ENCODE measurements around the gene BHLHE23. TPM values are rescaled to one million over a fixed set of nuclear protein-coding genes. Genes with fewer than 3 reads are reported as not detected.

The BHLHE23 gene
- total RNA-seq, 6 donors from 2014 or later, result not detected

DNA sequence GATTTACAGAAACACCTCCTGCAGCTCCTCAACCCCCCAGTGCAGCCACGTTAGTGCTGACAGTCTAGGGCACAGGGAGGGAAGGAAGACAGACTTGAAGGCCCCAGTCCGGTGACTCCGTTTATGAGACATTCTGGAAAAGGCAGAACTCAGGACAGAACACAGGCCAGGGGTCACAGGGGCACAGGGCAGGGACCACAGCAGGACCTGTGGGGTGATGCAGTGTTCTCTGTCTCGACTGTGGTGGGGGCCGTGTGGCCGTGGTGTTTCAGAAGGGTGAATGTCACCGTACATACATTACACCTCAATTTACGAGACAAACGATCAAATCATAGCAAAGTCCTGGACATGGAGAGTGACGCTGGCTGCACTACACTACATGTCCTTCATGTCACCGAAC, 11.3 kb downstream of the BHLHE23 start:
- no peaks in the 10 kb centered on the region for H3K4me1 ChIP-seq
- H3K36me3 ChIP-seq, result no peaks in the 10 kb centered on the region
- no peaks in the 10 kb centered on the region for H3K9me3 ChIP-seq
- H3K27me3 ChIP-seq, result peaks cover 0 to 16% (median 2%) of the 10 kb centered on the region in 4 donors
- no peak overlapping the region for H3K27ac ChIP-seq
- DNase-seq, result no peak
- TF ChIP-seq CTCF (IDR thresholded peaks at IDR 0.05), result no peak
- no peak for TF ChIP-seq POLR2A (IDR thresholded peaks at IDR 0.05)
- TF ChIP-seq POLR2AphosphoS5 (IDR thresholded peaks at IDR 0.05), result no peak
- TF ChIP-seq EP300 (IDR thresholded peaks at IDR 0.05), result no peak
- whole genome bisulfite sequencing, 2 donors, result 51 to 65% methylated on average over 9 to 11 of the region's 11 CpGs
- no peak for ATAC-seq (ENCODE audit: low FRiP score in 2 of 2)
- H3K4me3 ChIP-seq, result no peak overlapping the region

DNA sequence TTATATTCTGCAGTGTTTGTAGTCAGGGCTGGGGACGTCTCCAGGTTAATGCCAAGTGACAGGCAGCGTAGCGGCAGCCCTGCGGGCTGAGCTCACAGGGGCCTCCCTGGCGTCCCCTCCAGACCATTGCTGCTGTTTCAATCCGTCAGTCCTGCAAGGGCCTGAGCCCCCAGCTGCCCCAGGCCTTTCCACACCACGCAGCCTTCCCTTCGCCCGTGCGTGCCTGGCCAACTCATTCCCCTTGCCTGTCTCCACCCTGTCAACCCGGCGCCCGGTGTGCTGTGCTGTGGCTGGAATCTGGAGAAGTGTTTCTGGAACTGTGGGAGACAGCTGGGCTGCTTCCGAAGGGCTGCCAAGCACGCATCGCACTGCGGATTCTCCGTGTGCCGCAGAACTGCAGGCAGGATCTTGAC, 11.9 kb downstream of the BHLHE23 start:
- Histone ChIP-seq H3K9me3 (no peaks in the 10 kb centered on the region), H3K36me3 (no peaks in the 10 kb centered on the region), H3K27me3 (peaks cover 0 to 11% (median 2%) of the 10 kb centered on the region in 4 donors), H3K4me3 (no peak overlapping the region), H3K4me1 (no peaks in the 10 kb centered on the region), H3K27ac (no peak overlapping the region)
- ATAC-seq (ENCODE audit: low FRiP score in 2 of 2), result no peak
- WGBS, 2 donors, result 57 to 75% methylated on average over 14 to 19 of the region's 19 CpGs
- TF ChIP-seq EP300 (IDR thresholded peaks at IDR 0.05) (no peak), POLR2AphosphoS5 (IDR thresholded peaks at IDR 0.05) (no peak), CTCF (IDR thresholded peaks at IDR 0.05) (no peak), POLR2A (IDR thresholded peaks at IDR 0.05) (no peak)
- DNase-seq, result no peak

GRCh38 chr20:62993856-62994494, 12.8 kb downstream of the BHLHE23 start:
- H3K27me3 ChIP-seq, result peaks cover 0 to 11% (median 2%) of the 10 kb centered on the region in 4 donors
- no peak overlapping the region for H3K27ac ChIP-seq
- H3K9me3 ChIP-seq, result no peaks in the 10 kb centered on the region
- H3K36me3 ChIP-seq, result no peaks in the 10 kb centered on the region
- TF ChIP-seq CTCF (IDR thresholded peaks at IDR 0.05), result no peak
- no peak for TF ChIP-seq EP300 (IDR thresholded peaks at IDR 0.05)
- no peak for TF ChIP-seq POLR2A (IDR thresholded peaks at IDR 0.05)
- TF ChIP-seq POLR2AphosphoS5 (IDR thresholded peaks at IDR 0.05), result no peak
- no peak for DNase-seq
- H3K4me3 ChIP-seq, result no peak overlapping the region
- no peak for ATAC-seq (ENCODE audit: low FRiP score in 2 of 2)
- WGBS, 2 donors, result 83 to 92% methylated on average over 21 to 23 of the region's 23 CpGs
- H3K4me1 ChIP-seq, result no peaks in the 10 kb centered on the region

- Histone ChIP-seq H3K27ac (no peak overlapping the region), H3K4me1 (no peaks in the 10 kb centered on the region), H3K9me3 (no peaks in the 10 kb centered on the region), H3K36me3 (no peaks in the 10 kb centered on the region), H3K4me3 (no peak overlapping the region), H3K27me3 (peaks cover 0 to 5% (median 0%) of the 10 kb centered on the region in 4 donors)
- no peak for TF ChIP-seq EP300 (IDR thresholded peaks at IDR 0.05)
- no peak for TF ChIP-seq CTCF (IDR thresholded peaks at IDR 0.05)
- TF ChIP-seq POLR2A (IDR thresholded peaks at IDR 0.05), result no peak
- no peak for TF ChIP-seq POLR2AphosphoS5 (IDR thresholded peaks at IDR 0.05)
- no peak for DNase-seq
- no peak for ATAC-seq (ENCODE audit: low FRiP score in 2 of 2)
- WGBS, 2 donors, result 61 to 72% methylated on average over 6 of the region's 6 CpGs
Measured at GRCh38 chr20:62991863-62992262, 14.9 kb downstream of the BHLHE23 start.
